Prostate gland (tissue), 2 donors: ENCODE measurements around the gene DISP3.

Experiments
- CTCF ChIP-seq, 4 experiments: fragments of 200-600 bp in 2 of 4; fragments of 450-650 bp in 2 of 4; sonication (generic) in 2 of 4; IDR thresholded peaks; 1 replicate in 3 of 4; 2 replicates in 1 of 4; pipeline ENCODE4 v1.5.1; 2016 to 2019; ENCODE audit warnings: antibody characterized with exemption in 4 of 4, mild to moderate bottlenecking in 2 of 4, moderate library complexity in 2 of 4
- POLR2A ChIP-seq: fragments of 450-650 bp; IDR thresholded peaks from one replicate; pipeline ENCODE4 v1.6.1; 2016; ENCODE audit warnings: antibody characterized with exemption, mild to moderate bottlenecking
- POLR2AphosphoS5 ChIP-seq: sonication (generic); formaldehyde crosslinking; IDR thresholded peaks from one replicate; pipeline ENCODE4 v1.6.1; 2017; ENCODE audit warnings: antibody characterized with exemption

GRCh38 chr1:11526071-11526895 is 47.3 kb downstream of the DISP3 start:
- no peak for TF ChIP-seq CTCF (IDR thresholded peaks at IDR 0.05)
- TF ChIP-seq POLR2AphosphoS5, result no peak
- no peak for TF ChIP-seq POLR2A
